K562 (cell line): Measurements from ENCODE around the gene NME4. TPM values are rescaled to one million over a fixed set of nuclear protein-coding genes. Genes with fewer than 3 reads are reported as not detected.

ENCODE experiments used
- CC2D1A ChIP-seq: fragments of 450-650 bp; IDR thresholded peaks from 2 replicates; pipeline ENCODE4 v1.6.1; 2017; ENCODE audit warnings: mild to moderate bottlenecking
- CHD4 ChIP-seq: fragments of 200-600 bp; sonication (generic); IDR thresholded peaks from 3 replicates; pipeline ENCODE4 v1.6.1; 2012; ENCODE audit warnings: low read depth, mild to moderate bottlenecking, mixed read lengths, low read length, inconsistent platforms; ENCODE audit not compliant: insufficient read depth, insufficient replicate concordance, poor library complexity, severe bottlenecking
- CXXC5 ChIP-seq: fragments of 250-450 bp; sonication (Bioruptor Pico); IDR thresholded peaks from 2 replicates; pipeline ENCODE4 v1.8.0; 2022; ENCODE audit warnings: inconsistent platforms, mild to moderate bottlenecking, moderate library complexity
- EGR1 ChIP-seq: fragments of 450-650 bp; conservative IDR thresholded peaks from 2 replicates; pipeline ENCODE4 v1.6.1; 2017; ENCODE audit warnings: mild to moderate bottlenecking
- EP300 ChIP-seq: IDR thresholded peaks from 2 replicates; pipeline ENCODE4 v1.6.1; 2012; ENCODE audit warnings: low read length, improper control_type of control experiment
- GABPB1 ChIP-seq: sonication (generic); formaldehyde crosslinking; IDR thresholded peaks from 2 replicates; pipeline ENCODE4 v1.8.0; 2022; ENCODE audit warnings: mild to moderate bottlenecking, missing genetic modification reagents
- HEY1 ChIP-seq: fragments of 250-450 bp; sonication (Bioruptor Pico); IDR thresholded peaks from 2 replicates; pipeline ENCODE4 v1.5.0; 2020; ENCODE audit warnings: mild to moderate bottlenecking, moderate library complexity, borderline replicate concordance
- HOMEZ ChIP-seq: fragments of 250-450 bp; sonication (Bioruptor Pico); IDR thresholded peaks from 2 replicates; pipeline ENCODE4 v1.4.0; 2020; ENCODE audit warnings: mild to moderate bottlenecking, moderate library complexity
- SIN3A ChIP-seq, 2 experiments: fragments of 150-350 bp in 1 of 2; IDR thresholded peaks; 2 replicates each; pipeline ENCODE4 v1.6.1; 2011 to 2016; ENCODE audit warnings: borderline replicate concordance in 2 of 2, low read depth in 2 of 2, low read length in 2 of 2, mild to moderate bottlenecking in 2 of 2, moderate library complexity in 2 of 2; ENCODE audit not compliant: control insufficient read depth in 1 of 2
- SMARCA5 ChIP-seq: fragments of 450-650 bp; IDR thresholded peaks from 2 replicates; pipeline ENCODE4 v1.6.1; 2016
- SNIP1 ChIP-seq: fragments of 450-650 bp; IDR thresholded peaks from 2 replicates; pipeline ENCODE4 v1.7.1; 2017; ENCODE audit warnings: low read depth, mild to moderate bottlenecking
- YY1 ChIP-seq, 3 experiments: IDR thresholded peaks; 2 replicates each; pipeline ENCODE4 v1.6.1; 2011; ENCODE audit warnings: low read length in 2 of 3, mild to moderate bottlenecking in 2 of 3, moderate library complexity in 2 of 3, borderline replicate concordance in 1 of 3, control low read depth in 1 of 3, low read depth in 1 of 3; ENCODE audit not compliant: insufficient read depth in 3 of 3, insufficient replicate concordance in 2 of 3, control insufficient read depth in 1 of 3, insufficient read length in 1 of 3; ENCODE audit errors: extremely low read depth in 1 of 3
- ZBTB2 ChIP-seq: fragments of 450-650 bp; IDR thresholded peaks from 2 replicates; pipeline ENCODE4 v1.6.1; 2016; ENCODE audit warnings: antibody characterized with exemption
- ZNF174 ChIP-seq: fragments of 250-450 bp; sonication (Bioruptor Pico); IDR thresholded peaks from 2 replicates; pipeline ENCODE4 v1.4.0; 2020; ENCODE audit warnings: mild to moderate bottlenecking
- ZNF212 ChIP-seq: fragments of 450-650 bp; formaldehyde crosslinking; IDR thresholded peaks from 2 replicates; pipeline ENCODE4 v1.4.0; 2020; ENCODE audit warnings: mild to moderate bottlenecking
- polyA plus RNA-seq, 8 experiments: library from polyadenylated mRNA; depleted of rRNA in 4 of 8; stranded (reverse) in 5 of 8; unstranded in 3 of 8; fragments of >200 nt; fragmentation: Nextera tagmentation in 2 of 8; fragmentation: Illumina TruSeq in 1 of 8; extraction: Ambion mirVana in 2 of 8; extraction: Trizol in 1 of 8; gene quantifications; 2 replicates each; pipeline versions ENCODE4 v1.2.1 to v1.2.3, GENCODE V29; 2011 to 2014; ENCODE audit warnings: inconsistent platforms in 1 of 8, missing spikeins in 1 of 8
- total RNA-seq, 7 experiments: library from RNA; depleted of rRNA in 6 of 7; stranded (reverse); fragments of >200 nt in 6 of 7; fragmentation: Illumina TruSeq in 2 of 7; extraction: Trizol in 2 of 7; gene quantifications; 2 replicates each; pipeline versions ENCODE4 v1.2.1 to v1.2.3, GENCODE V29; 2011 to 2021; ENCODE audit warnings: low replicate concordance in 1 of 7
- TF ChIP-seq, protein P1 (sequence below): sonication (generic); formaldehyde crosslinking; IDR thresholded peaks from 2 replicates; pipeline ENCODE4 v1.8.0; 2022; ENCODE audit warnings: mild to moderate bottlenecking, missing genetic modification reagents
- TF ChIP-seq, protein P2 (sequence below): fragments of 450-650 bp; IDR thresholded peaks from 2 replicates; pipeline ENCODE4 v1.6.1; 2016; ENCODE audit warnings: missing biosample characterization, missing genetic modification characterization

The NME4 gene
- total and polyA plus RNA-seq, 9 of the 15 experiments (the other 6 are each of a cell fraction or from before 2014, with no cell fraction given), result 15.4 to 264 (median 139) TPM

- TF ChIP-seq, protein P1, sequence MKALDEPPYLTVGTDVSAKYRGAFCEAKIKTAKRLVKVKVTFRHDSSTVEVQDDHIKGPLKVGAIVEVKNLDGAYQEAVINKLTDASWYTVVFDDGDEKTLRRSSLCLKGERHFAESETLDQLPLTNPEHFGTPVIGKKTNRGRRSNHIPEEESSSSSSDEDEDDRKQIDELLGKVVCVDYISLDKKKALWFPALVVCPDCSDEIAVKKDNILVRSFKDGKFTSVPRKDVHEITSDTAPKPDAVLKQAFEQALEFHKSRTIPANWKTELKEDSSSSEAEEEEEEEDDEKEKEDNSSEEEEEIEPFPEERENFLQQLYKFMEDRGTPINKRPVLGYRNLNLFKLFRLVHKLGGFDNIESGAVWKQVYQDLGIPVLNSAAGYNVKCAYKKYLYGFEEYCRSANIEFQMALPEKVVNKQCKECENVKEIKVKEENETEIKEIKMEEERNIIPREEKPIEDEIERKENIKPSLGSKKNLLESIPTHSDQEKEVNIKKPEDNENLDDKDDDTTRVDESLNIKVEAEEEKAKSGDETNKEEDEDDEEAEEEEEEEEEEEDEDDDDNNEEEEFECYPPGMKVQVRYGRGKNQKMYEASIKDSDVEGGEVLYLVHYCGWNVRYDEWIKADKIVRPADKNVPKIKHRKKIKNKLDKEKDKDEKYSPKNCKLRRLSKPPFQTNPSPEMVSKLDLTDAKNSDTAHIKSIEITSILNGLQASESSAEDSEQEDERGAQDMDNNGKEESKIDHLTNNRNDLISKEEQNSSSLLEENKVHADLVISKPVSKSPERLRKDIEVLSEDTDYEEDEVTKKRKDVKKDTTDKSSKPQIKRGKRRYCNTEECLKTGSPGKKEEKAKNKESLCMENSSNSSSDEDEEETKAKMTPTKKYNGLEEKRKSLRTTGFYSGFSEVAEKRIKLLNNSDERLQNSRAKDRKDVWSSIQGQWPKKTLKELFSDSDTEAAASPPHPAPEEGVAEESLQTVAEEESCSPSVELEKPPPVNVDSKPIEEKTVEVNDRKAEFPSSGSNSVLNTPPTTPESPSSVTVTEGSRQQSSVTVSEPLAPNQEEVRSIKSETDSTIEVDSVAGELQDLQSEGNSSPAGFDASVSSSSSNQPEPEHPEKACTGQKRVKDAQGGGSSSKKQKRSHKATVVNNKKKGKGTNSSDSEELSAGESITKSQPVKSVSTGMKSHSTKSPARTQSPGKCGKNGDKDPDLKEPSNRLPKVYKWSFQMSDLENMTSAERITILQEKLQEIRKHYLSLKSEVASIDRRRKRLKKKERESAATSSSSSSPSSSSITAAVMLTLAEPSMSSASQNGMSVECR (CRISPR knock-in tag), result peak; percentile 39
- TF ChIP-seq CXXC5 (CRISPR knock-in tag), result peak; percentile 10; the same call in 1 of the 2 replicates
- no peak for TF ChIP-seq ZNF174 (CRISPR knock-in tag)
- TF ChIP-seq YY1 (IDR thresholded peaks at IDR 0.05; ENCODE audit: borderline replicate concordance in 1 of 3, control insufficient read depth in 1 of 3, extremely low read depth in 1 of 3, insufficient read depth in 3 of 3, insufficient read length in 1 of 3, insufficient replicate concordance in 2 of 3, low read depth in 1 of 3, low read length in 2 of 3), result peak in 1 of 3 experiments; percentile 63
- TF ChIP-seq GABPB1 (CRISPR knock-in tag), result 0 out of 2 replicates have a peak, but pooled peaks have one; percentile 13
- TF ChIP-seq CC2D1A, result no peak
- TF ChIP-seq SMARCA5, result no peak
- no peak for TF ChIP-seq HOMEZ (CRISPR knock-in tag)
- no peak for TF ChIP-seq HEY1 (CRISPR knock-in tag)
- peak in 1 of 2 experiments; percentile 23; a peak in 2 of 4 replicates for TF ChIP-seq SIN3A (IDR thresholded peaks at IDR 0.05; ENCODE audit: borderline replicate concordance in 2 of 2, control insufficient read depth in 1 of 2, low read depth in 2 of 2, low read length in 2 of 2)
- TF ChIP-seq CHD4, result no peak
- TF ChIP-seq ZNF212 (CRISPR knock-in tag), result no peak
- no peak for TF ChIP-seq SNIP1
- TF ChIP-seq ZBTB2, result no peak
- TF ChIP-seq EP300, result no peak
- TF ChIP-seq, protein P2, sequence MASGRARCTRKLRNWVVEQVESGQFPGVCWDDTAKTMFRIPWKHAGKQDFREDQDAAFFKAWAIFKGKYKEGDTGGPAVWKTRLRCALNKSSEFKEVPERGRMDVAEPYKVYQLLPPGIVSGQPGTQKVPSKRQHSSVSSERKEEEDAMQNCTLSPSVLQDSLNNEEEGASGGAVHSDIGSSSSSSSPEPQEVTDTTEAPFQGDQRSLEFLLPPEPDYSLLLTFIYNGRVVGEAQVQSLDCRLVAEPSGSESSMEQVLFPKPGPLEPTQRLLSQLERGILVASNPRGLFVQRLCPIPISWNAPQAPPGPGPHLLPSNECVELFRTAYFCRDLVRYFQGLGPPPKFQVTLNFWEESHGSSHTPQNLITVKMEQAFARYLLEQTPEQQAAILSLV (tag), result no peak
- peak; percentile 42 for TF ChIP-seq EGR1
Observed at GRCh38 chr16:381012-381788, 15.8 kb upstream of the NME4 start (continued).
